Activated CD4-positive, alpha-beta memory T cell treated with anti-CD3 and anti-CD28 coated beads, Interleukin-2, amount 10 ng/mL, durations not matched to agents 7 days and 5 days (primary cell): ENCODE results near the gene PRKAG2. TPM values are rescaled to one million over a fixed set of nuclear protein-coding genes. Genes with fewer than 3 reads are reported as not detected.

Source experiments
- CTCF ChIA-PET: fragments of 350-600 bp; sonication (Branson Sonifier 250); formaldehyde crosslinking; loops from one replicate; lab custom pipeline; 2021; ENCODE audit warnings: antibody characterized with exemption, inconsistent platforms; lab: Charles Lee
- POLR2A ChIA-PET: fragments of 350-600 bp; sonication (Branson Sonifier 250); formaldehyde crosslinking; loops from one replicate; lab custom pipeline; 2021; ENCODE audit warnings: antibody characterized with exemption; lab: Charles Lee
- DNase-seq: peaks from one replicate; pipeline ENCODE4 v3.0.0-alpha.2; 2020
- H3K27ac Mint-ChIP-seq: one replicate; pipeline ENCODE4 v1.8.0; 2021; ENCODE audit warnings: mild to moderate bottlenecking, mixed read lengths
- H3K27me3 Mint-ChIP-seq: one replicate; pipeline ENCODE4 v1.8.0; 2021; ENCODE audit warnings: mixed read lengths
- H3K36me3 Mint-ChIP-seq: one replicate; pipeline ENCODE4 v1.8.0; 2021; ENCODE audit warnings: low read depth, mixed read lengths
- H3K4me1 Mint-ChIP-seq: one replicate; pipeline ENCODE4 v1.8.0; 2021; ENCODE audit warnings: mixed read lengths
- H3K4me3 Mint-ChIP-seq: one replicate; pipeline ENCODE4 v1.8.0; 2021; ENCODE audit warnings: mild to moderate bottlenecking, mixed read lengths
- H3K9me3 Mint-ChIP-seq: one replicate; pipeline ENCODE4 v1.8.0; 2021; ENCODE audit warnings: mixed read lengths
- total RNA-seq, 2 experiments: library from RNA; stranded (reverse); gene quantifications; one replicate each; pipeline ENCODE4 v1.2.3, GENCODE V29; 2021

The PRKAG2 gene
- total RNA-seq, 2 experiments from 2014 or later = 25.4 to 33.7 TPM

DNA sequence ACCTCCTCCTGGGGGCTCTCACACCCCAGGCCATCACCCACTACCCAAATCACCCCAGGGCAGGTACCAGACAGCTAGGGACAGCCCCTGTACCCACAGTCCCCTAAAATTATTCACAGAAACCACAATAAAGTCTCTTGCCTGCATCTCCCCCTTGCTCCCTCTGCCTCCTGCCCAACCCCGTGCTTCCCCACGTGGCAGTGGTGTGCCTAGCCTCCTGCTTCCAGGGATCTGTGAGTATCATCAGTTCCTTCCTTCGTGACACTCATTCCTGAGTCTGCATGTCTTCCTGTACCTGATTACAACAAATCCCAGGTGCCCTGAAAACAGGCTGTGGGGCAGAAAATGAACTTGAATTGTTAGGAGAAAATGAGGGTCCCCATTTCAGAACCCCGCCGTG, 61.5 kb downstream of the PRKAG2 start:
- CTCF ChIA-PET = no interaction called here
- POLR2A ChIA-PET = no interaction called here
- no peak for DNase-seq
- H3K9me3 Mint-ChIP-seq = no peaks in the 10 kb centered on the region
- H3K4me1 Mint-ChIP-seq = no peaks in the 10 kb centered on the region
- H3K27me3 Mint-ChIP-seq = no peaks in the 10 kb centered on the region
- H3K4me3 Mint-ChIP-seq = no peak overlapping the region
- no peaks in the 10 kb centered on the region for H3K36me3 Mint-ChIP-seq
- no peak overlapping the region for H3K27ac Mint-ChIP-seq

DNA sequence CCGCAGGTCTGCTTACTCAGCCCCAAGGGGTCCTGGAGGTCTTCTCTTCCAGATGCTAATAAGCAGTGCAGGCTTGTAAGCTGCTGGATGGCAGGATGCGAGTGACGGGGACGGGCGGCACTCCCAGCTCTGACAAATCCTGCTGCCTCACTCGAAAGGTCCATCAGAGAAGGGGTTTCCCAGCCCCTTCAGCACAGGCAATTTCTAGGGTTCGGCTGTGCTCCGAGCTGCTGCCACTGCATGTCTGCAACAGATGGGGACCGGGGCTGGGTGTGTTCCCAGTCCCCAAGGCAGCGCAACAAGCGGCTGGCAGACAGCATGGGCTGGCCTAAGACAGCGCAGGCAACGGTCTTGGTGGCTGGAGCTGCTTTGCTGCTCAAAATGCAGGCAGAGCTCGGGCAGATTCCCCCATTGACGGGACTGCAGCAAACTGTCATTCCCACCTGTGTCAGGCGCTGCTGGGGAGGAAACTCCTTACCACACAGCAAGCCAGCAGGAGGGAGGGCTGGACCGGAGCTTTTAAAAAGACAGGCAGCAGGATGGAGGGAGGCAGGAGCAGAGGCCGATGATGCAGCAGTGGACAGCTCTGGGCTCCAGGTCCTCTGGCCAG, 62.4 kb downstream of the PRKAG2 start:
- ChIA-PET POLR2A (no interaction called here), CTCF (no interaction called here)
- H3K36me3 Mint-ChIP-seq = no peaks in the 10 kb centered on the region
- no peaks in the 10 kb centered on the region for H3K9me3 Mint-ChIP-seq
- no peak overlapping the region for H3K4me3 Mint-ChIP-seq
- no peak overlapping the region for H3K27ac Mint-ChIP-seq
- H3K4me1 Mint-ChIP-seq = no peaks in the 10 kb centered on the region
- no peaks in the 10 kb centered on the region for H3K27me3 Mint-ChIP-seq
- DNase-seq = no peak

GRCh38 chr7:151813997-151814396, 62.9 kb downstream of the PRKAG2 start:
- Mint-ChIP-seq H3K4me3 (no peak overlapping the region), H3K27me3 (no peaks in the 10 kb centered on the region), H3K36me3 (no peaks in the 10 kb centered on the region), H3K4me1 (no peaks in the 10 kb centered on the region), H3K9me3 (no peaks in the 10 kb centered on the region), H3K27ac (no peak overlapping the region)
- CTCF ChIA-PET = no interaction called here
- DNase-seq = no peak
- POLR2A ChIA-PET = no interaction called here

- H3K27ac Mint-ChIP-seq = no peak overlapping the region
- ChIA-PET POLR2A (no interaction called here), CTCF (no interaction called here)
Measured at GRCh38 chr7:151813445-151813844, 63.5 kb downstream of the PRKAG2 start.

GRCh38 chr7:151812967-151813366, 63.9 kb downstream of the PRKAG2 start:
- Mint-ChIP-seq H3K4me3 (no peak overlapping the region), H3K4me1 (no peaks in the 10 kb centered on the region), H3K27ac (no peak overlapping the region), H3K27me3 (no peaks in the 10 kb centered on the region), H3K36me3 (no peaks in the 10 kb centered on the region), H3K9me3 (no peaks in the 10 kb centered on the region)
- POLR2A ChIA-PET = no interaction called here
- DNase-seq = no peak
- CTCF ChIA-PET = no interaction called here

More at GRCh38 chr7:151813445-151813844, 63.5 kb downstream of the PRKAG2 start:
- DNase-seq = no peak
- H3K4me3 Mint-ChIP-seq = no peak overlapping the region
- H3K4me1 Mint-ChIP-seq = no peaks in the 10 kb centered on the region
- H3K36me3 Mint-ChIP-seq = no peaks in the 10 kb centered on the region
- no peaks in the 10 kb centered on the region for H3K27me3 Mint-ChIP-seq
- H3K9me3 Mint-ChIP-seq = no peaks in the 10 kb centered on the region

DNA sequence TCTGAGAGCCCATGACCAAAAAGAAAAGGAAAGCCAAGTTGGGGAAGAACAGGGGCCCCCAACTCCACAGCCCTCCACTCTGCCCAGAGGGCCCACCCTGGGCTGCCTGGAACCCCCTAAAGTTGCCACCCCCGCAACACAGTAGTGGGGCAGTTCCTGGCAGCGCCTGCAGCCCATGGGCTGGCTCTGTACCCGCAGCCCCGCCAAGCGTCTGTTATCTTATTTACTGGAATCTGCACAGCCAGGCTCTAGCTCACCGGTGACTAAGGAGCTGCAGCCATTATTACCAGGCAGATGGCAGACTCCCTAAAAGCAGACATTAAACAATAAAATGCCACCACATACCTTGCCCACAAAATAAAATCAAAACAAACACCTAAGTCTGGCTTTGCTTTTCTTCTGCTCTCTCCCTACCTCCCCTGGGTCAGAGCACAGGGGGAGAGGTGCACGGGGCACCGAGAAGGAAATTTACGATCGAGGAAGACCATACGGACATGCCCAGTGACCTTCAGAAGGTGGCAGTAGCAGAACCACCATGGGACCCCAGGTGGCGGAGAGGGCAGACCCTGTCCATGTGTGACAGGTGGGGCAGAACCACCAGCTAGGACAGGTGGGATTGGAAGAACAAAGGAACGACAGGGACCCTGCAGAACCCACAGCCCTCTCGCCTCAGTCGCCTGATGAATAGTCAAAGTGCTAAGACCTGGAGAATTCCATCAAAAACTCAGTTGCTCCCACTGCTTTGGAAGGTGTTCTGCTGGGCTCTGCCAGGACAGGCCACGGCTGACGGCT, 66.3 kb downstream of the PRKAG2 start:
- POLR2A ChIA-PET = no interaction called here
- Mint-ChIP-seq H3K9me3 (no peaks in the 10 kb centered on the region), H3K4me3 (no peak overlapping the region), H3K36me3 (no peaks in the 10 kb centered on the region), H3K27me3 (no peaks in the 10 kb centered on the region), H3K27ac (no peak overlapping the region), H3K4me1 (no peaks in the 10 kb centered on the region)
- CTCF ChIA-PET = no interaction called here
- DNase-seq = no peak

GRCh38 chr7:151809864-151810170, 67.1 kb downstream of the PRKAG2 start:
- no peak for DNase-seq
- H3K4me1 Mint-ChIP-seq = no peaks in the 10 kb centered on the region
- no peak overlapping the region for H3K4me3 Mint-ChIP-seq
- H3K27ac Mint-ChIP-seq = no peak overlapping the region
- no peaks in the 10 kb centered on the region for H3K9me3 Mint-ChIP-seq
- ChIA-PET POLR2A (no interaction called here), CTCF (no interaction called here)
- no peaks in the 10 kb centered on the region for H3K36me3 Mint-ChIP-seq
- no peaks in the 10 kb centered on the region for H3K27me3 Mint-ChIP-seq

- H3K4me1 Mint-ChIP-seq = no peaks in the 10 kb centered on the region
- no peak for DNase-seq
- ChIA-PET POLR2A (no interaction called here), CTCF (no interaction called here)
- no peak overlapping the region for H3K4me3 Mint-ChIP-seq
- no peaks in the 10 kb centered on the region for H3K9me3 Mint-ChIP-seq
- H3K36me3 Mint-ChIP-seq = no peaks in the 10 kb centered on the region
- H3K27ac Mint-ChIP-seq = no peak overlapping the region
- H3K27me3 Mint-ChIP-seq = no peaks in the 10 kb centered on the region
Measured at GRCh38 chr7:151809146-151809863, 67.6 kb downstream of the PRKAG2 start.

GRCh38 chr7:151808400-151809145, 68.3 kb downstream of the PRKAG2 start:
- Mint-ChIP-seq H3K4me1 (no peaks in the 10 kb centered on the region), H3K27ac (no peak overlapping the region), H3K4me3 (no peak overlapping the region), H3K27me3 (no peaks in the 10 kb centered on the region), H3K36me3 (no peaks in the 10 kb centered on the region), H3K9me3 (no peaks in the 10 kb centered on the region)
- ChIA-PET CTCF (no interaction called here), POLR2A (no interaction called here)
- DNase-seq = no peak

DNA sequence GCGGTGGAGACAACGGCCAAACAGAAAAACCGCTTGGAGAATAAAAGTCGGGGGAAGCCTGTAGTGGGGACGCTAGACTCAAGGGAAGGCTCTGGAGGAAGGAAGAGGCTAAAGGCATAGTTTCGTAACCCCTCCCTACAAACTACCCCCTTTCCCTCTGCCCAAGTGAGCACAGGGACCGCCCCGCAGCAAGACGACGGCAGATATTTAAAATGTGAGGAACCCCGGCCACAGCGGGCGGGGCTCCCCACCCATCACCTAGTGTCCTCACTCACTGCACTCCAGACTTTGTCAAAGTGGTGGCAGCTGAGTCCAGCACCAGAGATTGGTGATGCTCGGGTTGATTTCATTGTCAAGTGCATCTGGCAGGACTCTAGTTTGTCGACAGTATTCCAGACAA, 69.1 kb downstream of the PRKAG2 start:
- Mint-ChIP-seq H3K36me3 (no peaks in the 10 kb centered on the region), H3K4me3 (no peak overlapping the region), H3K27ac (no peak overlapping the region), H3K27me3 (no peaks in the 10 kb centered on the region), H3K4me1 (no peaks in the 10 kb centered on the region), H3K9me3 (no peaks in the 10 kb centered on the region)
- DNase-seq = no peak
- CTCF ChIA-PET = no interaction called here
- POLR2A ChIA-PET = no interaction called here

DNA sequence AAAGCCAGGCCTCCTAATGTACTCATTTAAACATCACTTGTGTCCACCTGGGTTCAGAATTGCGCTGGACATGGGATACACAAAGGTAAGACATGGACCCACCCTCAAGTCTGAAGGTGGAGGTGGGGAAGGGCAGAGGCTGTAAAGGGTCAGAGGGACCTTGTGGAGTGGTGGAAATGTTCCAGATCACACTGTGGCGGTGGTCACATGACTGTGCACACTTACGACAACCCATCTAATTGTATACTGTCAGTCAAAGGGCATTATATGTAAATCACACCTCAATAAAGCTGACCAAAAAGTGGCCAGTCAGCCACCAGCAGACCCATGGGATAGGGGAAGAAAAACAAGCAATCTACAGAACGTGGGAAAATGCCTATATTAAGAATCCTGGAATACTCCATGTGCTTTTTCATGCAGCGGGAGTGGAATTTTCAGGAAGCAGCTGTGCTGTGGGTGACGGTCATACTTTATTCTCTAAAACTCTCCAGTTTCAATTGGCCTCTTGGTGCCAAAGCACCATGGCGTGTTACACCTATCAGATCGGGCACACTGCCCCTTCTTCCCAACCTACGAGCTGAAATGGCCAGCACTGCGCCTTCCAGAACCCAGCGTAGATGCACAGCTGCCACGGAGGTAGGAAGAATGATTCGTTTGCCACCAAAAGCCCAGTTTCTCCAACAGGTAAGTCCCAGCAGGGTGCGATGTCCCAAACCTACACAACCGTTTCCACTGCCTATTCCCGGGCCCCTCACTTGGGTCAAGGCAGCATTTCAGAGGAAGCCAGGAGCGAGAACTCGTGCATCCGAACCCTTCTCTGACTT, 69.8 kb downstream of the PRKAG2 start:
- H3K36me3 Mint-ChIP-seq = no peaks in the 10 kb centered on the region
- H3K27ac Mint-ChIP-seq = no peak overlapping the region
- no peaks in the 10 kb centered on the region for H3K9me3 Mint-ChIP-seq
- no peaks in the 10 kb centered on the region for H3K27me3 Mint-ChIP-seq
- no peak for DNase-seq
- no peak overlapping the region for H3K4me3 Mint-ChIP-seq
- H3K4me1 Mint-ChIP-seq = no peaks in the 10 kb centered on the region
- ChIA-PET POLR2A (no interaction called here), CTCF (no interaction called here)

DNA sequence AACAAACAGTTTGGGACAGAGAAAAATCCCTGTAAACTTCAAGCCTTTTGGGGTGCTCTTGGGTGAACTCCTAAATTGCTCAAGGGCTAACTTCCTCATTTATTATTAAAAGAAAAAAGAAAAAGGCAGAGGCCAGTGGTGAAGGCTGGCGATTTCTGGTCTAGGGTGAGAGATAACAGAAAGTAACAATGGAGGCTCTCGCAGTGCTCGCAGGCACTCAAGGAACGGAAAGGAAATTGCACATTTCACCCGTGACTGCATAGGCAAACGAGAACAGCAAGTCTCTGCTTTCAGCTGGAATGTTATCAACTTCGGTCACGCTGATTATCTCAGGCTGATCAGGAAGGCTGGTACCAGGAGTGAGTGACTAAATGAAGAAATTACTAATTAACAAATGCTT, 70.7 kb downstream of the PRKAG2 start:
- Mint-ChIP-seq H3K27me3 (no peaks in the 10 kb centered on the region), H3K27ac (no peak overlapping the region), H3K36me3 (no peaks in the 10 kb centered on the region), H3K4me3 (no peak overlapping the region), H3K9me3 (no peaks in the 10 kb centered on the region), H3K4me1 (no peaks in the 10 kb centered on the region)
- POLR2A ChIA-PET = no interaction called here
- DNase-seq = no peak
- CTCF ChIA-PET = no interaction called here
